ENCODE measurements around the gene PIK3R1.

- TF ChIP-seq POLR2A (IDR thresholded peaks at IDR 0.05; ENCODE audit: low read depth, low read length) (no peak), TAF1 (IDR thresholded peaks at IDR 0.05; ENCODE audit: borderline replicate concordance, low read depth, low read length) (no peak), POLR2AphosphoS5 (IDR thresholded peaks at IDR 0.05; ENCODE audit: low read depth, low read length) (no peak)
These were observed 118.3 kb downstream of the PIK3R1 start for GRCh38 chr5:68333649-68334552.

All from GM12892 (cell line).